Osteocyte (in vitro differentiated cells): ENCODE measurements around the gene GPR143. TPM values are rescaled to one million over a fixed set of nuclear protein-coding genes. Genes with fewer than 3 reads are reported as not detected.

Experiments
- DNase-seq: peaks from one replicate; pipeline ENCODE4 v3.0.0; 2021; ENCODE audit warnings: mixed read lengths; ENCODE audit not compliant: unreplicated experiment; ENCODE audit errors: extremely low spot score
- H3K27ac Mint-ChIP-seq: one replicate; pipeline ENCODE4 v1.8.0; 2021; ENCODE audit warnings: mild to moderate bottlenecking, mixed read lengths; ENCODE audit not compliant: unreplicated experiment
- H3K27me3 Mint-ChIP-seq: one replicate; pipeline ENCODE4 v1.8.0; 2021; ENCODE audit warnings: mixed read lengths; ENCODE audit not compliant: unreplicated experiment
- H3K36me3 Mint-ChIP-seq: one replicate; pipeline ENCODE4 v1.8.0; 2021; ENCODE audit warnings: mixed read lengths; ENCODE audit not compliant: unreplicated experiment
- H3K4me1 Mint-ChIP-seq: one replicate; pipeline ENCODE4 v1.8.0; 2021; ENCODE audit warnings: mixed read lengths; ENCODE audit not compliant: unreplicated experiment
- H3K4me3 Mint-ChIP-seq: one replicate; pipeline ENCODE4 v1.8.0; 2021; ENCODE audit warnings: mild to moderate bottlenecking, moderate library complexity, mixed read lengths; ENCODE audit not compliant: unreplicated experiment
- H3K9me3 Mint-ChIP-seq: one replicate; pipeline ENCODE4 v1.8.0; 2021; ENCODE audit warnings: mixed read lengths; ENCODE audit not compliant: unreplicated experiment
- total RNA-seq: library from RNA; stranded (reverse); gene quantifications from 2 replicates; pipeline ENCODE4 v1.2.1, GENCODE V29; 2021
- TF ChIP-seq, protein P1 (sequence below): fragments of 200-600 bp; sonication (generic); IDR thresholded peaks from 2 replicates; pipeline ENCODE4 v1.5.0; 2021; ENCODE audit warnings: antibody characterized with exemption, mild to moderate bottlenecking, moderate library complexity

GPR143 gene
- total RNA-seq, 1 donor from 2014 or later = 0.43 TPM

DNA sequence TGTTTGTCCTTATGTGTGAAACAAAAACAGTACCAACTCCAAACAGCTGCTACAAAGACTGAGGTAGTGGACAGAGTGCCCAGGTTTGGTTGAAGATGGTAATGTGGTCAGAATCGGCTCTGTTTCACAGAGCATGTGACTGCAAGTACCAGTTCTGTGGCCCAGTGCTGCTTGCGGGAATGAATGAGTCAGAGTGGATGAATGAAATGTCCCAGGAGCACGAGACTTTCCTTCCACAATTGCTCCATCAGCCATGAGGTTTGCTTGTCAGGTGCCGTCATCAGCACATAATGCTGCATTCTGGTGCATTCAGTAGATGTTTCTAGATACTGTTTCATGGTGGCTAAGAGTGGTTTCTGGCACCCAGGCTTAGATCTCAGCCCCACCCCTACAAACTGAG lies 84.2 kb downstream of the GPR143 start:
- Mint-ChIP-seq H3K9me3 (peaks cover 7% of the 10 kb centered on the region), H3K4me1 (peaks cover 4% of the 10 kb centered on the region), H3K27me3 (no peaks in the 10 kb centered on the region), H3K36me3 (peaks cover 13% of the 10 kb centered on the region), H3K27ac (no peak overlapping the region), H3K4me3 (no peak overlapping the region)
- DNase-seq = no peak
- TF ChIP-seq, protein P1, sequence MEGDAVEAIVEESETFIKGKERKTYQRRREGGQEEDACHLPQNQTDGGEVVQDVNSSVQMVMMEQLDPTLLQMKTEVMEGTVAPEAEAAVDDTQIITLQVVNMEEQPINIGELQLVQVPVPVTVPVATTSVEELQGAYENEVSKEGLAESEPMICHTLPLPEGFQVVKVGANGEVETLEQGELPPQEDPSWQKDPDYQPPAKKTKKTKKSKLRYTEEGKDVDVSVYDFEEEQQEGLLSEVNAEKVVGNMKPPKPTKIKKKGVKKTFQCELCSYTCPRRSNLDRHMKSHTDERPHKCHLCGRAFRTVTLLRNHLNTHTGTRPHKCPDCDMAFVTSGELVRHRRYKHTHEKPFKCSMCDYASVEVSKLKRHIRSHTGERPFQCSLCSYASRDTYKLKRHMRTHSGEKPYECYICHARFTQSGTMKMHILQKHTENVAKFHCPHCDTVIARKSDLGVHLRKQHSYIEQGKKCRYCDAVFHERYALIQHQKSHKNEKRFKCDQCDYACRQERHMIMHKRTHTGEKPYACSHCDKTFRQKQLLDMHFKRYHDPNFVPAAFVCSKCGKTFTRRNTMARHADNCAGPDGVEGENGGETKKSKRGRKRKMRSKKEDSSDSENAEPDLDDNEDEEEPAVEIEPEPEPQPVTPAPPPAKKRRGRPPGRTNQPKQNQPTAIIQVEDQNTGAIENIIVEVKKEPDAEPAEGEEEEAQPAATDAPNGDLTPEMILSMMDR = no peak

DNA sequence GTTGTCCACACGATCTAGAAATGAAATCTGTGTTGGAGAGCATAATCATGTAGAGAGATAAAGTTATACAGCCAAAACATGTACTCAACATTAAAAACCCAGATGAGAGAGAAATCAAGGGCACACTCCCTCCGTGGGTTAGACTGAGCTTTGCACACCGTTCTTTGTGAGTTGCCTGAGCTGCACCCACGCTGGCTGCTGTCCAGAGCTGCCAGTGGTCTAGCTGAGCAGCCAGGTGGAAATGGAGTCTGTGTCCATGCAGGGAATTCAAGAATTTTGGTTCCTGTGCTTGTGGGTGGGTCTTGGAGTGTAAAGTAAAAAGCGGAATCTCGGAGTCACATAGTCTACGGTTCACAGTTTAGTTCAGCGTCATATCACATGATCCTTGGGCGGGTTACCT lies 84.6 kb downstream of the GPR143 start:
- peaks cover 9% of the 10 kb centered on the region for H3K36me3 Mint-ChIP-seq
- H3K9me3 Mint-ChIP-seq = peaks cover 7% of the 10 kb centered on the region
- TF ChIP-seq, protein P1 = no peak
- DNase-seq = no peak
- H3K4me3 Mint-ChIP-seq = no peak overlapping the region
- H3K27me3 Mint-ChIP-seq = no peaks in the 10 kb centered on the region
- H3K4me1 Mint-ChIP-seq = peaks cover 4% of the 10 kb centered on the region
- no peak overlapping the region for H3K27ac Mint-ChIP-seq

DNA sequence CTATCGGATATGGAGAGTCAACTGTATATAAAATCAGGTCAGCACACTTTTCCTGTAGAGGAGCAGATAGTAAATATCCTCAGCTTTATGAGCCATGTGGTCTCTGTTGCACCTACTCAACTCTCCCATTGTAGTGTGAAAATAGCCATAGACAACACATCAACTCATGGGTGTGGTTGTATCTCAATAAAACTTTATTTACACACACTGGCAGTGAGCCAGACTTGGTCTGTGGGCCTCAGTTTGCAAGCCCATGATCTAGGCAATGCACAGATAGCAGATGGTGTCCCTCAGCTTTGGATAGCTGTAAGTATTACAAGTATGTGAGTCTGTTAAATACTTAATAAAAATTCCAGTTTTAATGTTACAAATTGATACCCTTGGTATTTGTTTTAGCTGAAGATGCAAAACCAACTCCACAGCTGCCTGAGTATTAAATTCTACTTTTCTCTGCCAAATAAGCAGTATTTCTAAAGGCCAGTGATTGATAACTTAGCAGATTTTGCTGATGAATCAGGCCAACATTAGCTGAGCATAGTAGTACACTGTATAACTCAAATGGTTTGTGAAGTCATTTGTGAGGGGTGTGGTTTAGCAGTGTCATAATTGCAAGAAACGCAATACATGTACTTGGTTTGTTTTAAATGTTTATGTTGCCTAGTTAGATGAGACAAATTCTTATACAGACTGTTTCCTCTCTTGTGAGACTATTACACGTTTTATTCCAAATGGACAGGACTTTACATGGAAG lies 87.3 kb downstream of the GPR143 start:
- Mint-ChIP-seq H3K36me3 (peaks cover 2% of the 10 kb centered on the region), H3K27ac (no peak overlapping the region), H3K4me3 (no peak overlapping the region), H3K4me1 (peaks cover 4% of the 10 kb centered on the region), H3K27me3 (no peaks in the 10 kb centered on the region), H3K9me3 (peaks cover 11% of the 10 kb centered on the region)
- DNase-seq = no peak
- TF ChIP-seq, protein P1 = no peak

DNA sequence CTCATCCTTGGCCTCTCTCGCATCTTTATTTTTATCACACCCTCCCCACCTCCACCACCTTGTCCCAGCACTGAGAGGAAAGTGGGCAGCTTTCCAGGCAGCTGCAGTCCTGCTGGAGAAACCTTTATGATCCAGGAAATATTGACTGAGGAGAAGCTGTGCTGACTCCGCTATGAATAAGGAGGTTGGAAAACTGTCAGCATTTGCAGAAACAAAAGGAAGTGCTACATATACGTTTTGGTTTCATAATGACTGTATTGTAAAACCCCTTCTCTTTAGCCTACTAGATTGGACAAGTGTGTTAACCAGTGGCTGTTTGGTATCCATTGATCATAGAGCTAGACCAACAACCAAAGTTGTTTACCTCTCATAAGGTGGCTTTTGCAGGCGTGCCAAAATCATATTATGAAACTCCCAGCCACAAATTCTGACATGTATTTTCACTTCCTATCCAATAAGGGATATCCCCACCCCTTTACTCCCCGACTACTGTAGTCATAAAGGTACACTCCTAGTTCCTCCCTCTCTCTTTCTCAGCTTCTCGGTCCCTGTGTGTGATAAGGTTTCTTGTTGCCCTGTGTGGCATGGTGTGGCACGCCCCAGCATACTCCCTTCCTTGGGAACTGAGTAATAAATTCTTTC lies 88.4 kb downstream of the GPR143 start:
- Mint-ChIP-seq H3K9me3 (peaks cover 11% of the 10 kb centered on the region), H3K36me3 (peaks cover 12% of the 10 kb centered on the region), H3K4me1 (peaks cover 4% of the 10 kb centered on the region), H3K27me3 (no peaks in the 10 kb centered on the region), H3K27ac (no peak overlapping the region), H3K4me3 (no peak overlapping the region)
- DNase-seq = no peak
- TF ChIP-seq, protein P1 = no peak

DNA sequence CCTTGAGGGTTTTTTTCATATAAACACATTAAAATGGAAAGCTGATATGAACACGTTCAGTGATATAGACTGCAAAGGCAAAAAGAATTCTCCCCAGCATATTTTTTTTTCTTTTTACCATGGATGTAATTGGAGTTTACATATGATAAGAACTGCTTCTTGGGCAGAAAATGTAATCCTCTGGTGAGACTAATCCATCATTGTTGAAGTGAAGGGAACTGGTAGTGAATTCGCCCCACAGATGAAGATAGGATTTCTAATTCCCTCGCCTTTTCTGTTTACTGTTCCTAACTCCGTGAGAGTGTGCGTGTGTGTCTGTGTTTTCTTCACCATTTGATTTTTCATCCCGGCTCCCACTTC lies 88.9 kb downstream of the GPR143 start:
- H3K36me3 Mint-ChIP-seq = peaks cover 12% of the 10 kb centered on the region
- DNase-seq = no peak
- peaks cover 11% of the 10 kb centered on the region for H3K9me3 Mint-ChIP-seq
- H3K4me1 Mint-ChIP-seq = peaks cover 4% of the 10 kb centered on the region
- H3K4me3 Mint-ChIP-seq = no peak overlapping the region
- TF ChIP-seq, protein P1 = no peak
- H3K27ac Mint-ChIP-seq = no peak overlapping the region
- H3K27me3 Mint-ChIP-seq = no peaks in the 10 kb centered on the region
